ENCODE measurements around the gene AFAP1.

DNA sequence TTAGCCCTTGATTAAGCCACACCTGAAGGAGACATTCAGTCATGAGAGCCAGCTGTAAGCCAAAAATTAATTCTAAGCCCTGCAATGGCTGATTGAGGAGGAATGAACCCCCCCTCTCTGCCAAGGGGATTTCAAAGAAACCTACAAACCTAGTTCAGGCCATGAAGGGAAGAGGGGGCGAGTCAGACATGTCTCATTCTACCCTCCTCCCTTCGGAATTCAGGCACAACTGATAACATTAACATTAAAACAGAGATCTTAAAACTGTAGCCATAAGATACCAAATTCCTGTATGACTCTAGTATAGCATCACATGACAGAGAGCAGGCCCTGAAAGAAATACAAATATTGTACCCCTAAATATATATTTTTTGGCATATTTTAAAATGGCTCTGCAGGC is 40.4 kb upstream of the AFAP1 start:
- TF ChIP-seq, protein P1, sequence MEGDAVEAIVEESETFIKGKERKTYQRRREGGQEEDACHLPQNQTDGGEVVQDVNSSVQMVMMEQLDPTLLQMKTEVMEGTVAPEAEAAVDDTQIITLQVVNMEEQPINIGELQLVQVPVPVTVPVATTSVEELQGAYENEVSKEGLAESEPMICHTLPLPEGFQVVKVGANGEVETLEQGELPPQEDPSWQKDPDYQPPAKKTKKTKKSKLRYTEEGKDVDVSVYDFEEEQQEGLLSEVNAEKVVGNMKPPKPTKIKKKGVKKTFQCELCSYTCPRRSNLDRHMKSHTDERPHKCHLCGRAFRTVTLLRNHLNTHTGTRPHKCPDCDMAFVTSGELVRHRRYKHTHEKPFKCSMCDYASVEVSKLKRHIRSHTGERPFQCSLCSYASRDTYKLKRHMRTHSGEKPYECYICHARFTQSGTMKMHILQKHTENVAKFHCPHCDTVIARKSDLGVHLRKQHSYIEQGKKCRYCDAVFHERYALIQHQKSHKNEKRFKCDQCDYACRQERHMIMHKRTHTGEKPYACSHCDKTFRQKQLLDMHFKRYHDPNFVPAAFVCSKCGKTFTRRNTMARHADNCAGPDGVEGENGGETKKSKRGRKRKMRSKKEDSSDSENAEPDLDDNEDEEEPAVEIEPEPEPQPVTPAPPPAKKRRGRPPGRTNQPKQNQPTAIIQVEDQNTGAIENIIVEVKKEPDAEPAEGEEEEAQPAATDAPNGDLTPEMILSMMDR (IDR thresholded peaks at IDR 0.05), result no peak
- TF ChIP-seq CREB1 (CRISPR knock-in tag; IDR thresholded peaks at IDR 0.05) (no peak), MXD4 (CRISPR knock-in tag; IDR thresholded peaks at IDR 0.05; ENCODE audit: borderline replicate concordance) (no peak), JUN (CRISPR knock-in tag; IDR thresholded peaks at IDR 0.05) (no peak), SMAD3 (CRISPR knock-in tag; IDR thresholded peaks at IDR 0.05; ENCODE audit: borderline replicate concordance) (no peak), SMAD4 (CRISPR knock-in tag; IDR thresholded peaks at IDR 0.05) (no peak)
- TF ChIP-seq, protein P2, sequence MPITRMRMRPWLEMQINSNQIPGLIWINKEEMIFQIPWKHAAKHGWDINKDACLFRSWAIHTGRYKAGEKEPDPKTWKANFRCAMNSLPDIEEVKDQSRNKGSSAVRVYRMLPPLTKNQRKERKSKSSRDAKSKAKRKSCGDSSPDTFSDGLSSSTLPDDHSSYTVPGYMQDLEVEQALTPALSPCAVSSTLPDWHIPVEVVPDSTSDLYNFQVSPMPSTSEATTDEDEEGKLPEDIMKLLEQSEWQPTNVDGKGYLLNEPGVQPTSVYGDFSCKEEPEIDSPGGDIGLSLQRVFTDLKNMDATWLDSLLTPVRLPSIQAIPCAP (CRISPR knock-in tag; IDR thresholded peaks at IDR 0.05), result no peak
- TF ChIP-seq, protein P3, sequence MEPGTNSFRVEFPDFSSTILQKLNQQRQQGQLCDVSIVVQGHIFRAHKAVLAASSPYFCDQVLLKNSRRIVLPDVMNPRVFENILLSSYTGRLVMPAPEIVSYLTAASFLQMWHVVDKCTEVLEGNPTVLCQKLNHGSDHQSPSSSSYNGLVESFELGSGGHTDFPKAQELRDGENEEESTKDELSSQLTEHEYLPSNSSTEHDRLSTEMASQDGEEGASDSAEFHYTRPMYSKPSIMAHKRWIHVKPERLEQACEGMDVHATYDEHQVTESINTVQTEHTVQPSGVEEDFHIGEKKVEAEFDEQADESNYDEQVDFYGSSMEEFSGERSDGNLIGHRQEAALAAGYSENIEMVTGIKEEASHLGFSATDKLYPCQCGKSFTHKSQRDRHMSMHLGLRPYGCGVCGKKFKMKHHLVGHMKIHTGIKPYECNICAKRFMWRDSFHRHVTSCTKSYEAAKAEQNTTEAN (CRISPR knock-in tag; IDR thresholded peaks at IDR 0.05), result no peak
- TF ChIP-seq, protein P4, sequence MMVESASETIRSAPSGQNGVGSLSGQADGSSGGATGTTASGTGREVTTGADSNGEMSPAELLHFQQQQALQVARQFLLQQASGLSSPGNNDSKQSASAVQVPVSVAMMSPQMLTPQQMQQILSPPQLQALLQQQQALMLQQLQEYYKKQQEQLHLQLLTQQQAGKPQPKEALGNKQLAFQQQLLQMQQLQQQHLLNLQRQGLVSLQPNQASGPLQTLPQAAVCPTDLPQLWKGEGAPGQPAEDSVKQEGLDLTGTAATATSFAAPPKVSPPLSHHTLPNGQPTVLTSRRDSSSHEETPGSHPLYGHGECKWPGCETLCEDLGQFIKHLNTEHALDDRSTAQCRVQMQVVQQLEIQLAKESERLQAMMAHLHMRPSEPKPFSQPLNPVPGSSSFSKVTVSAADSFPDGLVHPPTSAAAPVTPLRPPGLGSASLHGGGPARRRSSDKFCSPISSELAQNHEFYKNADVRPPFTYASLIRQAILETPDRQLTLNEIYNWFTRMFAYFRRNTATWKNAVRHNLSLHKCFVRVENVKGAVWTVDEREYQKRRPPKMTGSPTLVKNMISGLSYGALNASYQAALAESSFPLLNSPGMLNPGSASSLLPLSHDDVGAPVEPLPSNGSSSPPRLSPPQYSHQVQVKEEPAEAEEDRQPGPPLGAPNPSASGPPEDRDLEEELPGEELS (CRISPR knock-in tag; IDR thresholded peaks at IDR 0.05), result no peak
